Smooth muscle cell of the pulmonary artery (primary cell): Measurements from ENCODE around the gene SNAP29. TPM values are rescaled to one million over a fixed set of nuclear protein-coding genes. Genes with fewer than 3 reads are reported as not detected.

Source experiments
- total RNA-seq: library from RNA; depleted of rRNA; stranded (reverse); fragments of >200 nt; gene quantifications from 2 replicates; pipeline ENCODE4 v1.2.3, GENCODE V29; 2014

Gene SNAP29
- total RNA-seq = 9.2 and 9.3 TPM in 2 replicates

GRCh38 chr22:20858615-20859416 lies at the start of gene SNAP29, which contains the start of gene PI4KA:
SNAP29 (plus strand) TSS chr22:20859007; CDS start chr22:20859111, 104 bp downstream.
PI4KA (minus strand) TSS chr22:20858811; CDS start chr22:20858725, 86 bp downstream.

GRCh38 chr22:20916916-20917810 lies 58.4 kb downstream of the SNAP29 start, which contains the start of gene CRKL:
CRKL (plus strand) TSS chr22:20917407; CDS start chr22:20917935, 528 bp downstream.

Other genes with a start within 250 kb of the SNAP29 start
- not detected in 2 replicates for gene SERPIND1, start 84.9 kb upstream of the SNAP29 start, total RNA-seq
- gene PI4KA, start 196 bp upstream of the SNAP29 start, total RNA-seq = 55.6 and 63.8 TPM in 2 replicates
- gene CRKL, start 58.4 kb downstream of the SNAP29 start, total RNA-seq = 51.7 and 53.8 TPM in 2 replicates
- gene AIFM3, start 108.2 kb downstream of the SNAP29 start, total RNA-seq = 0.52 and 0.56 TPM in 2 replicates
- 75.3 and 97.5 TPM in 2 replicates for gene LZTR1, start 123.3 kb downstream of the SNAP29 start, total RNA-seq
- 21.3 and 21.4 TPM in 2 replicates for gene THAP7, start 143.1 kb downstream of the SNAP29 start, total RNA-seq
- 10.2 and 20.8 TPM in 2 replicates for gene P2RX6, start 156.2 kb downstream of the SNAP29 start, total RNA-seq
- gene SLC7A4, start 173.6 kb downstream of the SNAP29 start, total RNA-seq = 0.30 and 1.1 TPM in 2 replicates
- gene LRRC74B, start 186.9 kb downstream of the SNAP29 start, total RNA-seq = 0.07 TPM in 1 of 2 replicates, not detected in the other